Left hindlimb (tissue), 1 donor: Measurements from ENCODE around the gene CACNA2D3.

Experiments used
- DNase-seq: peaks from one replicate; pipeline ENCODE4 v3.0.0-alpha.2; 2018

The CACNA2D3 gene

GRCh38 chr3:54171951-54172350, 49.6 kb downstream of the CACNA2D3 start:
- DNase-seq: no peak

GRCh38 chr3:54173371-54173770, 51.0 kb downstream of the CACNA2D3 start:
- no peak for DNase-seq

- no peak for DNase-seq
These were observed 53.8 kb downstream of the CACNA2D3 start for GRCh38 chr3:54176106-54176505.

DNA sequence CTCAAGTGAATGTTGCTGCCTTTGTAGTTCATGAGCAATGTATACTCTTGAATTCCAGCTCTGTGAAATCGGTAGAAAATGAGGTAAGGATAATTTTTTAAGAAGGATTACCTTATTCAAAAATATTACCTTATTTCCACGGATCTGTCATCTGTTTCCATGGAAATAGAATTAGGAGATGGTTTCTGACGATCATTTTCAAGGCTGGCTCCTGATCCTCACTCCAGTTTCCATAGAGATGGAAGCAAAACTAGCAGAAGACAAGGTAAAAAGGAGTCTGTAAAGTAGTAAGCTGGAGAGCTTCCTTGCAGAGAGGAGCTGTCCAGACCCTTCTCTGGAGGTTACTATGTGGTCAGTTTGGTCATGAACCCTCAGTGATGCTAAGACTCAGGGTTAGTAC, 55.5 kb downstream of the CACNA2D3 start:
- DNase-seq: no peak

GRCh38 chr3:54178376-54178775, 56.0 kb downstream of the CACNA2D3 start:
- DNase-seq: no peak

DNA sequence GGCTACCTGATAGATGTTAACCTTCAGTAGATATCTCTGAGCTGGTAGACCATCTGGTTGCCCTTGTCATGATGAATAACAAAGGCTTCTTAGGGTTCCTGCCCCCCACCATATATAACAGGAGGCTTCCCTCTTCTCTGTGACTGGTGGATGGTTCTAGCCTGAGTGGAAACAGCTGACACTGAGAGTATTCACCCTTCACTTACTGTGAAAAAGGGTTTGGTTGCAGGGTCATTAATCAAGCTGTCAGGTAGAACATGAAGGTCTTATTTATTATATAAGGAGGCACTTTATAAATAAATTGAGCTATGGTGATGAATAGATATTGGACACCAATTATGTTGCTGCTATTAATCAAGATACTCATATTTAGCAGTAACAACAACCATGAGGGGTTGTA, 58.6 kb downstream of the CACNA2D3 start:
- DNase-seq: no peak

DNA sequence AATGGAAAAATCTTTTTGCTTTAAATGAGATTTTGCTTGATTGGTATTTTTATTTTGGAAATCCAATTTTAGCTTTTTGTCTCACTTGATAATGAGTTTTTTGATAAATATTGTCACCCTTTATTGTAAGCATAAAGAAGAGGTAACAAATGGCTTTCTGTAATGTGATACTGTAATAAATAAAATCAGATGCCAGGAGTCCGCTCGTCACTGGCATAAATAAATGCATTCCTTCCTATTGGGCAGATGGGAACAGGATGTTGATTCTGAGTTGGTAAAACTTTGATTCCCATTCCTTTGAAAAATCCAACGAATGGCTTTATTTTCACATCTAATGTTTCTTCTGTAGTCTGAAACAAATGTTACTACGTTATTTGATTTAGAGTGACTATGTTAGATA, 59.9 kb downstream of the CACNA2D3 start:
- no peak for DNase-seq

DNA sequence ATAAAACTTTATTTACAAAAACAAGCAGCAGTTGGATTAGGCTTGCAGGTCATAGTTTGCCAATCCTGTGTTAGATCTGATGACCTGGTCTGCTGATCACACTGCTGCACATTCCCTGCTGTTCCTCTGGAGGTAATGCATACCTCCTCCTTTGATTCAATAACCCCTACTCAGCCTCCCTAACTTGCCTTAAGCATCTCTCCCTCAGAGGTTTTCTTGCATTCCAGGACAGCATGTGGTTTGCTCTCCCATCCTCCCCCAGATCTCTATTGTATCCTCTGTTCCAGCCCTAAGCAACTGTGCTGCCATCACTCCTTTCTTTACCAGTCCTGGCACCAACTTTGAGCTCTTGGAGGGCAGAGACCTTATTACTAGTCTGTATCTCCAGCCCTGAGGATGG, 63.4 kb downstream of the CACNA2D3 start:
- no peak for DNase-seq

DNA sequence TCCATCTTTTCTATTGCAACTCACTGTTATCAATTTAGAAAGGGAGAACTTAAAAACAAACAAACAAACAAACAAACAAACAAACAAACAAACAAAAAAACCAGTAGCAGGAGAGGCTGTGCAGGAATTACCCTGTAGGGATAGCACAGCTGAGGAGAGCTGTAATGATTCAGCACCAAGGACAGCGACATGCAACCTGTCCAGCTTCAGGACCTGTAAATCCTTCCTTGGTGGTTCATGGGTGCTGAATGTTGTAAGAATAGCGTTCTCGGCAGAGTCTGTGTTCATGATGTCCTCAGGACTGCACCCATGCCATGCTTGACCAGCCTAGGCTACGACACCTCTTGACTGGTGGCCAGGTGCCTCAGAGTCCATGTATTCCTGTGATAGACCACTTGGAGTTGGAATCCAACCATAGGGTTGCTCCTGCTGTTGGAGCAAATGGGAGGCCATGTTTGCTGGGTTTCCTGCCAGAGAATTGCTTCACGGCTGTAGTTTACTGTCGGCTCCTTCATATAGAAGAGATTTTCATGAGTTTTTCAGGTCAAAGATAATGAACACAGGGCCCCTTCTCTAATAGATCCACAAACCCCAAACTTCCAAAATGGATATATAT, 65.9 kb downstream of the CACNA2D3 start:
- peak; percentile 46 for DNase-seq

DNA sequence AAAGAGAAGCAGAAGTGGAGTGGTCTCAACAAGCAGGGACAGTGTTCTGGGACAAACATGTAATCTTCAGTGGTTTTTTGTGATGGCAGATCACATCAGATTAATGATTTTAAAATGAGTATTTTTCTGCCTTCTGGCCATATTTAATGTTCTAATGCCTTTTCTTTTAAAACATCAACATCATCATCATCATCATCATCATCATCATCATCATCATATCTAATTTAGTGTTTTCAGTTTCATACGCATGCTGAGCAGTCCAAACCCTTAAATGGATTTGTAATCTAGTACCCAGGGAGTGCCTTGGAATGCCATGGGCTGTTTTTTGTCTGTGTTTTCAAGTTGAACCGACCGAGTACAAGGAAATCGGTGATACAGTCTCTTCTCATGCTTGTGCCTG, 68.9 kb downstream of the CACNA2D3 start:
- no peak for DNase-seq

- DNase-seq: no peak
These were observed 69.7 kb downstream of the CACNA2D3 start for GRCh38 chr3:54192026-54192425.

DNA sequence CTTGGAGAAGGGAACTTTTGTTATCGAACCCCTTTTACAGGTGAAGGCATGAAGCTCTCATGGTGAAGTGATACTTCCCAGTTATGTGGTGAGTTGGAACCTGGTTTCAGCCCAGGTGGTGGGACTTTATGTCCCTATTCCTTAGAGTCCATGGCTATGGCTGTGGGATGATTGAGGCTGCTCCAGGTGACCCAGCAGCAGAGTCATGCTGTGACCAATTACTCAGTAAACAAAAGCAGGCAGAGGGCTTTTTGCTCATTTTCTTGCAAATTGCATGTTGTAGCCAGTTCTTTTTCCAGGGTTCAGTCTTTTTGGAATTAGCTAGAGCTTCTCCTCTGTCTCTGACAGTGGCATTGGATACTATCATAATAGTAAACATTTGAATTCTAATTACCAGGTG, 70.7 kb downstream of the CACNA2D3 start:
- DNase-seq: no peak

DNA sequence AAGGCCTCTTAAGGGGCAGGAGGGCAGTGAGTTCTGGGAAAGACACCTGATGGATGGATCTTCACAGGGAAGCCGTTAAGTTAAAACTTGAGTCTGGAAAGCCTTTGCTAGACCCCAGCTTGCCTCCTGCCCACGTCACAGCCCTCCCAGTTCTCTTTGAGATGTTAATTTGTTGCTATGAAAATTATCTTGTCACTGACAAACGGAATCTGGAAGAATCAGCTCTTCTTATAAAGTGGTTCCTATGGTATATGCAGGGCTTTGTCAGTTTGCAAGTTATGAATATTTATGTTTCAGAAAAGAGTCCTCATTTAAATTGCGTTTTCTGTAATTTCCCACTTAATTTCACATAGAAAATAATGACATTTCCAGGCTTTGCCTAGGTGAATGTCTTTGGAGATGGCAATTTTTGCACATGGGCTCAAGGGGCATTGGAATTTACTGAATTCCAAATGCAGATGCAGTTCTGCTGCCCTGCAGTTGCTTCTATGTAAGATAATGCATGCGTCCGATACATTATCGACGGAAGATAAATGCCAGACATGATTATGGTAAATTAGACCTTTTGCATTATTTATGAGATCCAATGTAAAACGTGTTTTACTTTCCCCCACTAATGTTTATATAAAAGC, 74.1 kb downstream of the CACNA2D3 start:
- no peak for DNase-seq

GRCh38 chr3:54197509-54197908, 75.2 kb downstream of the CACNA2D3 start:
- no peak for DNase-seq

DNA sequence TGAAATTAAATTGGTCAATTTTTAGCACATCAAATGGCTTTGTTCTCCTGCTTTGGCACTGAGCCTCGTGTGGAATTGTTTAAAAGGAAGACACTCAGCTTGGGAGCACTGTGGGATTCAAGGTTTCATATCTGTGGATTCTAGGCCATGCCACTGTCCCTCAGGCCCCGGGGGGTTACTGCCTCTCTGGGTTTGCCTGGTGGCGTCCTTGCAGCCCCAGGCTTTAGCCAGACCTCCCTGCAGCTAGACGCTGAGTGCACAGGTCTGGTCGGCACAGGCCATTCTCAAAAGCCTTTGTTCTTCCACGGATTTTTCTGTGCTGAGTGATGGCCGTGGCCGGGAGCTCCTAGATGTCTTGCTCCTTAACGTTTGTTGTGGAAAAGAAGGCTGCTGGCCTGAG, 76.2 kb downstream of the CACNA2D3 start:
- no peak for DNase-seq

- no peak for DNase-seq
These were observed 79.7 kb downstream of the CACNA2D3 start for GRCh38 chr3:54202054-54202453.

GRCh38 chr3:54202651-54203248, 80.4 kb downstream of the CACNA2D3 start:
- no peak for DNase-seq

DNA sequence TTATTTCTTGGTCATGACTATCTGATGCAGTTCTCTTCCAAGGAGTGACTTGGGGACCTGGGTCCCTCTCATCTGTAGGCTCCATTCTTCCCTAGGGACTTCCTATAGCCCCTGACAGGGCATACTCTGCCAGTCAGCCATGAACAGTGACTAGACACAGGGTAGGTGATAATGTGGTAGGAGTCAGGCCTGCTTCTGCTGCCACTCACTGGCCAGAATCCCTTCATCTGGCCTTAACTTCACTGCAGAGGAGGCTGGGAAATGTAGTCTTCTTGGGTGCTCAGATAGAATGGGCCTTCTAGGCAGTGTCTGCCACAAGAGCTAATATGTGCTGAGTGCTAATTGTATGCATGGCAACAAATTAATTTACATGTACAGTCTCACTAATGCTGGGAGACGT, 84.5 kb downstream of the CACNA2D3 start:
- DNase-seq: no peak

DNA sequence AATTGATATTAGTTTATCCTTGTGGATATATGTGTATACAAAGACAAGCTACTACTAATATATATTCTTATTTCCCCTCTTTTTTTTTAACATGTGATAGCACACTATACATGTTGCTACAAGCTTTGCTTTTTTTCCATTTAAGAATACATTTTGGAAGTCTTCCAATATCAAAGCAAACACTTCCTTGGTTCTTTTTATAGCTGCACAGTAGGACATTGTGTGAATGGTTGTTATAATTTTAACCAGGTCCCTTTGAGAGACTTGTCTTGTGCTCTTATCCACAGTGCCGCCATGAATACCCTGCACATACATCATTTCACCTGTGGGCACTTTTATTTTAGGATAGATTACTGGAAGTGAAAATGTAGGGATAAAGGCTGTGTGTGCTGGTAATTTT, 88.7 kb downstream of the CACNA2D3 start:
- no peak for DNase-seq

- no peak for DNase-seq
These were observed 90.4 kb downstream of the CACNA2D3 start for GRCh38 chr3:54212723-54213122.

DNA sequence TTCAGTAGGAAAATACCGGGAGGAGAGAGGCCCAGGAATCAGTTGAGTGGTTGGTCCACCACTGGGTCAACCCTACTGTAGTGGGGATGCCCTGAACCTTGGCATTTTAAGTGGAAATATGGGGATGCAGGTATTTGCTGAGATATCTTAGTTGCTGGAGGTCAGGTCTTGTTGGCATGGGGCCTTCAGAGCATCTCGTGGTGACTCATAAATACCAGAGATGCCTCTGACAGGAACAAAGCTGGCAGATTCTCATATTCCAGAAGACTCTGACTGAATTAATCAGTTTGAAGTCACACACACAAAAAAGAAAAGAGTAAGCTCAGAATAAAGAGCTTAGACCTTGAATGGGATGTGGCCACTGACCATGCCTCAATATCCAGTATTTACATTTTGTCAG, 91.6 kb downstream of the CACNA2D3 start:
- DNase-seq: no peak

- no peak for DNase-seq
These were observed 92.5 kb downstream of the CACNA2D3 start for GRCh38 chr3:54214845-54215244.

DNA sequence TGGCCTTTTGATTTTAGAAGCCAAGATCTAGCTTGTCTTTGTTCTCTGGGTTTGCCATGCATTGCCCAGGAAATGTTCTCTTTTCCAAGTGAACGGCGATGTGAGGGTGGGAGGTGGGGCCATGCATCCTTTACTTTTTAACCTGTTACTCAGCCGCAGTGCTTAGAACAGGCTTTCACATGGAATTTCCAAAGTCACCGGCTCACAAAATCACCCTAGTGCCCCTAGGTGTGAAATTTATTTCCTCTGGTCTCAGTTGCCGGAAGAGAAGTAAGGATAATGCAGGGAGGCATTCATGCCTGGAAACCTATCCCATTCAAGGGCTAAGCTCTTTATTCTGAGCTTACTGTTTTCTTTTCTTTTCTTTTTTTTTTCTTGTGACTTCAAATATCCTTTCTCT, 93.2 kb downstream of the CACNA2D3 start:
- DNase-seq: no peak

- DNase-seq: no peak
These were observed 95.5 kb downstream of the CACNA2D3 start for GRCh38 chr3:54217828-54218227.

GRCh38 chr3:54222316-54222715, 100.0 kb downstream of the CACNA2D3 start:
- DNase-seq: no peak
